B cell (primary cell): ENCODE data around the gene TRIP10. TPM values are rescaled to one million over a fixed set of nuclear protein-coding genes. Genes with fewer than 3 reads are reported as not detected.
"Not testable (repeated sequence)": the region's sequence is repeated elsewhere in the genome, so short reads cannot be mapped to it uniquely, and the experiment has no call there.

ENCODE experiments used
- ATAC-seq: fragments of 200-7000 bp; cut with Tn5 transposase; one replicate; pipeline ENCODE4 v1.10.0; 2021; ENCODE audit warnings: low read depth, mild to moderate bottlenecking, moderate number of reproducible peaks, moderate library complexity
- CTCF ChIA-PET: fragments of 350-600 bp; sonication (Branson Sonifier 250); formaldehyde crosslinking; loops from one replicate; lab custom pipeline; 2021; ENCODE audit warnings: antibody characterized with exemption, inconsistent platforms; lab: Charles Lee
- POLR2A ChIA-PET: fragments of 350-600 bp; sonication (Branson Sonifier 250); formaldehyde crosslinking; loops from one replicate; lab custom pipeline; 2021; ENCODE audit warnings: antibody characterized with exemption; lab: Charles Lee
- DNase-seq: peaks from one replicate; pipeline ENCODE4 v3.0.0; 2013
- H2AFZ ChIP-seq: 2 replicates; pipeline ENCODE4 v1.6.1; 2012; ENCODE audit warnings: mild to moderate bottlenecking, low read depth, low read length; ENCODE audit not compliant: insufficient read depth, poor library complexity, severe bottlenecking
- H3K27ac ChIP-seq, 2 donors: 1 replicate in 1 of 2; 2 replicates in 1 of 2; pipeline ENCODE4 v1.5.1; 2012 to 2013; ENCODE audit warnings: low read length in 2 of 2, mild to moderate bottlenecking in 2 of 2, moderate library complexity in 1 of 2
- H3K27me3 ChIP-seq, 4 experiments: fragments of 200-600 bp in 1 of 4; sonication (generic) in 1 of 4; replicated peaks in 1 of 4; 1 replicate in 2 of 4; 2 replicates in 2 of 4; pipeline versions ENCODE4 v1.6.1 to v1.7.0; 2013 to 2016; ENCODE audit warnings: low read length in 3 of 4, mild to moderate bottlenecking in 2 of 4, mixed read lengths in 1 of 4, moderate library complexity in 1 of 4; ENCODE audit not compliant: insufficient read depth in 4 of 4, control insufficient read depth in 3 of 4; ENCODE audit errors: control extremely low read depth in 1 of 4
- H3K36me3 ChIP-seq, 2 experiments: replicated peaks in 1 of 2; 1 replicate in 1 of 2; 2 replicates in 1 of 2; pipeline versions ENCODE4 v1.6.1 to v1.7.1; 2013; ENCODE audit warnings: low read length in 1 of 2; ENCODE audit not compliant: insufficient read depth in 2 of 2, control insufficient read depth in 1 of 2; ENCODE audit errors: control extremely low read depth in 1 of 2, extremely low read depth in 1 of 2
- H3K4me1 ChIP-seq, 2 donors: fragments of 200-600 bp in 1 of 2; sonication (generic) in 1 of 2; 1 replicate in 1 of 2; 2 replicates in 1 of 2; pipeline versions ENCODE4 v1.5.1 to v1.6.1; 2013 to 2017; ENCODE audit warnings: low read length in 2 of 2; ENCODE audit not compliant: control insufficient read depth in 2 of 2, insufficient read depth in 2 of 2
- H3K4me2 ChIP-seq: replicated peaks from 2 replicates; pipeline ENCODE3; 2012; ENCODE audit warnings: mild to moderate bottlenecking, low read depth, low read length; ENCODE audit not compliant: poor library complexity, severe bottlenecking
- H3K4me3 ChIP-seq, 5 experiments: fragments of 200-600 bp in 1 of 5; sonication (generic) in 1 of 5; 1 replicate in 3 of 5; 2 replicates in 2 of 5; pipeline versions ENCODE4 v1.5.1 to v1.7.0; 2011 to 2016; ENCODE audit warnings: low read length in 4 of 5, mild to moderate bottlenecking in 4 of 5, low read depth in 2 of 5, control low read depth in 1 of 5, moderate library complexity in 1 of 5; ENCODE audit not compliant: insufficient read depth in 1 of 5; ENCODE audit errors: control extremely low read depth in 1 of 5, extremely low read depth in 1 of 5
- H3K79me2 ChIP-seq: fragments of 200-600 bp; sonication (generic); one replicate; pipeline ENCODE4 v1.6.0; 2016; ENCODE audit warnings: low read length; ENCODE audit not compliant: control insufficient read depth, insufficient read depth
- H3K9ac ChIP-seq: fragments of 200-600 bp; sonication (generic); 2 replicates; pipeline ENCODE4 v1.6.1; 2017; ENCODE audit warnings: mild to moderate bottlenecking, low read length, moderate library complexity
- H3K9me3 ChIP-seq, 3 donors: one replicate each; pipeline versions ENCODE4 v1.6.1 to v1.7.1; 2013; ENCODE audit warnings: low read length in 2 of 3; ENCODE audit not compliant: control insufficient read depth in 2 of 3, insufficient read depth in 1 of 3; ENCODE audit errors: control extremely low read depth in 1 of 3
- H4K20me1 ChIP-seq: 2 replicates; pipeline ENCODE4 v1.6.0; 2012; ENCODE audit warnings: mild to moderate bottlenecking, low read length; ENCODE audit not compliant: insufficient read depth, control insufficient read depth, poor library complexity, severe bottlenecking
- H3K27ac Mint-ChIP-seq: one replicate; pipeline ENCODE4 v1.8.0; 2021; ENCODE audit warnings: mixed read lengths
- H3K27me3 Mint-ChIP-seq: one replicate; pipeline ENCODE4 v1.8.0; 2021; ENCODE audit warnings: mixed read lengths
- H3K4me1 Mint-ChIP-seq: one replicate; pipeline ENCODE4 v1.8.0; 2021; ENCODE audit warnings: mixed read lengths
- H3K4me3 Mint-ChIP-seq: one replicate; pipeline ENCODE4 v1.8.0; 2021; ENCODE audit warnings: mixed read lengths
- H3K9me3 Mint-ChIP-seq: one replicate; pipeline ENCODE4 v1.8.0; 2022; ENCODE audit warnings: mixed read lengths; ENCODE audit not compliant: insufficient read depth
- EZH2 ChIP-seq: IDR thresholded peaks from 2 replicates; pipeline ENCODE4 v1.6.1; 2012; ENCODE audit warnings: borderline replicate concordance, low read depth, mild to moderate bottlenecking, moderate library complexity, low read length; ENCODE audit not compliant: insufficient read depth, poor library complexity, severe bottlenecking
- WGBS: methylation state at CpG from one replicate; pipeline ENCODE4 v1.1.5; 2013; ENCODE audit warnings: missing lambda C conversion rate; ENCODE audit not compliant: insufficient coverage; 5-methylcytosine and 5-hydroxymethylcytosine counted together
- intact Hi-C: fragments of 100-400 bp; cut with micrococcal nuclease; formaldehyde crosslinking; loops from one replicate; pipeline ENCODE4 v1.10.0; 2022
- polyA plus RNA-seq: library from polyadenylated mRNA; depleted of rRNA; stranded (reverse); fragments of >200 nt; gene quantifications from 2 replicates; pipeline ENCODE4 v1.2.3, GENCODE V29; 2012
- total RNA-seq, 2 donors: library from RNA; stranded (reverse); fragments of 120-200 nt in 1 of 2; gene quantifications; 1 replicate in 1 of 2; 2 replicates in 1 of 2; pipeline versions ENCODE4 v1.2.3 to v1.2.4, GENCODE V29; 2013 to 2022
- TF ChIP-seq, protein P1 (sequence below): fragments of 200-600 bp; IDR thresholded peaks from one replicate; pipeline ENCODE4 v1.8.0; 2022; ENCODE audit warnings: antibody characterized with exemption, mild to moderate bottlenecking

TRIP10 gene
- total and polyA plus RNA-seq, 2 donors (not counting 1 experiment from before 2014, with no cell fraction given), result 5.9 to 42.7 TPM

DNA sequence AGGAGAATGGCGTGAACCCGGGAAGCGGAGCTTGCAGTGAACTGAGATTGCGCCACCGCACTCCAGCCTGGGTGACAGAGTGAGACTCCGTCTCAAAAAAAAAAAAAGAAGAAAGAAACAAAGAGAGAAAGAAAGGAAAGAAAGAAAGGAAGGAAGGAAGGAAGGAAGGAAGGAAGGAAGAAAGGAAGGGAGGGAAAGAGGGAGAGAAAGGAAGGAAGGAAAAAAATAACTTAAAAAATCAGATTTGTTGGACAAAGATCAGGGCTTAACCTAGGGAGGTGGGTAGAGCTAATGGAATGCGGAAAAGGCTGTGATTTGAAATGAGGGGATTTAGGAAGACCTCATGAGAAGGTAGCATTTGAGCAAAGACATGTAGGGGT is 32.2 kb downstream of the TRIP10 start:
- not testable (repeated sequence) for H3K9me3 ChIP-seq, H3K27me3 ChIP-seq, H3K9me3 Mint-ChIP-seq, H2AFZ ChIP-seq, ATAC-seq, H3K4me3 ChIP-seq, DNase-seq, H3K9ac ChIP-seq, H3K27me3 Mint-ChIP-seq
- CTCF ChIA-PET, result interaction anchor here (0.7 to 5.2 kb wide), 12 partner anchors 10 to 1028 kb away, joined by 3 to 57 read pairs (median 6); partner anchors contain the start of genes GPR108 and TRIP10
- H3K79me2 ChIP-seq, result peaks cover 50% of the 10 kb centered on the region
- peaks cover 1 to 18% of the 10 kb centered on the region in 2 experiments for H3K36me3 ChIP-seq
- intact Hi-C loops, result loop anchor here (1.0 to 10.0 kb wide), 5 partner anchors 18 to 573 kb away; partner anchors contain the start of genes ARHGEF18 and TRIP10
- peaks cover 34% of the 10 kb centered on the region for H4K20me1 ChIP-seq
- Mint-ChIP-seq H3K27ac (peak overlapping the region; percentile 95), H3K4me3 (peak overlapping the region; percentile 96), H3K4me1 (peaks cover 55% of the 10 kb centered on the region)
- WGBS, result 92% methylated on average over 6 of the region's 7 CpGs
- H3K4me1 ChIP-seq, result peaks cover 29 to 53% of the 10 kb centered on the region in 2 donors
- POLR2A ChIA-PET, result interaction anchor here (0.7 to 4.4 kb wide), 5 partner anchors 14 to 346 kb away, joined by 3 to 73 read pairs (median 12); partner anchors contain the start of genes GPR108 and TRIP10
- peak overlapping the region; percentile 89 for H3K4me2 ChIP-seq
- H3K27ac ChIP-seq, result peak overlapping the region; percentile 59 to 92

DNA sequence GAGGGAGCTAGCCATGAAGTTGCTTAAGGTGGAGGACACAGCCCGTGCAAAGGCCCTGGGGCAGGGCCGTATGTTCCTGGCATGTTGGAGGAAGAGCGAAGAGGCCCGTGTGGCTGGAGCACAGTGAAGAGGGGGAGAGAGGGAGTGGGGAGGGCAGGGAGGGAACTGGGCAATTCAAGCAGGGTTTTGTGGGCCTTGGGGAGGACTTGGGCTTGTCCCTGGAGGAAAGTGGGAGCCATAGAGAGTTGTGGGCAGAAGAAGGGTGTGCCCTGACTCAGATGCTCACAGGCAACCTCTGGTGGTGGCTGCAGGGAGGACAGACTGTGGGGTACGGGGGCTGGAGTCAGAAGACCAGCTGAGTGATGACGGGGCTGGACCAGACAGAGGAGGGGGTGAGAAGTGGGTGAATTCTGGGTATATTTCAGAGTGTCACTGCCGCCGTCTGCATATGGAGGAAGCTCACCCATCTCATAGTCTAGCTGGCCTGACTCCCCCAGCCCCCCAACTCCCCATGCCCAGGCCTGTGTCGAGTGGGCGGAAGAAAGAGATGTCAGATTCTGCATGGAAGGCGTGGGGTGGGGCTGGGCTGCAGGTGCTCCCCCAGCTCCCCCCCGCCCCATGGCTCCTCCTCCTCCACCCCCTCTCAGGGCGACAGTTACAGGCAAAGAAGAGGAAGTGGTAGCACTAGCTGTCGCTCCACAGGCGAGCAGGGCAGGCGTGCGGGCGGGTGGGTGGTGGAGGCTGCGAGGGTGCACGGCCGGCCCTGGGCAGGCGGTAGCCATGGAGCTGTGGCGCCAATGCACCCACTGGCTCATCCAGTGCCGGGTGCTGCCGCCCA is 32.8 kb downstream of the TRIP10 start, which contains the start of gene VAV1:
TSS of gene VAV1 (plus strand) at position 681 of the 838 bp plus-strand sequence. CDS start at position 781, 100 bp downstream.
- Mint-ChIP-seq H3K4me1 (peaks cover 55% of the 10 kb centered on the region), H3K9me3 (no peaks in the 10 kb centered on the region), H3K4me3 (peak within 1 kb of the TSS; percentile 96), H3K27ac (peak within 1 kb of the TSS; percentile 95), H3K27me3 (no peaks in the 10 kb centered on the region)
- intact Hi-C loops, result loop anchor here (1.0 to 10.0 kb wide), 5 partner anchors 19 to 573 kb away; partner anchors contain the start of genes ARHGEF18 and TRIP10
- Histone ChIP-seq H4K20me1 (peaks cover 40% of the 10 kb centered on the region), H3K9ac (peak within 1 kb of the TSS; percentile 94), H3K4me1 (peaks cover 30 to 50% of the 10 kb centered on the region in 2 donors), H2AFZ (peak within 1 kb of the TSS; percentile 59), H3K4me2 (peak within 1 kb of the TSS; percentile 89), H3K36me3 (peaks cover 1 to 24% of the 10 kb centered on the region in 2 experiments), H3K27me3 (no peaks in the 10 kb centered on the region), H3K27ac (peak within 1 kb of the TSS; percentile 59 to 92), H3K79me2 (peaks cover 54% of the 10 kb centered on the region), H3K4me3 (peak within 1 kb of the TSS; percentile 94 to 100 (median 95)), H3K9me3 (no peaks in the 10 kb centered on the region)
- ChIA-PET CTCF (interaction anchor here (0.7 to 5.2 kb wide), 14 partner anchors 9 to 554 kb away, joined by 3 to 57 read pairs (median 6); partner anchors contain the start of genes GPR108 and TRIP10), POLR2A (interaction anchor here (0.6 to 4.4 kb wide), 9 partner anchors 15 to 347 kb away, joined by 3 to 73 read pairs (median 6); partner anchors contain the start of genes GPR108 and TRIP10)
- peak; percentile 55 for ATAC-seq
- DNase-seq, result peak; percentile 94
- 14% methylated on average over 20 of the region's 25 CpGs for WGBS
- no peak for TF ChIP-seq EZH2
- TF ChIP-seq, protein P1, sequence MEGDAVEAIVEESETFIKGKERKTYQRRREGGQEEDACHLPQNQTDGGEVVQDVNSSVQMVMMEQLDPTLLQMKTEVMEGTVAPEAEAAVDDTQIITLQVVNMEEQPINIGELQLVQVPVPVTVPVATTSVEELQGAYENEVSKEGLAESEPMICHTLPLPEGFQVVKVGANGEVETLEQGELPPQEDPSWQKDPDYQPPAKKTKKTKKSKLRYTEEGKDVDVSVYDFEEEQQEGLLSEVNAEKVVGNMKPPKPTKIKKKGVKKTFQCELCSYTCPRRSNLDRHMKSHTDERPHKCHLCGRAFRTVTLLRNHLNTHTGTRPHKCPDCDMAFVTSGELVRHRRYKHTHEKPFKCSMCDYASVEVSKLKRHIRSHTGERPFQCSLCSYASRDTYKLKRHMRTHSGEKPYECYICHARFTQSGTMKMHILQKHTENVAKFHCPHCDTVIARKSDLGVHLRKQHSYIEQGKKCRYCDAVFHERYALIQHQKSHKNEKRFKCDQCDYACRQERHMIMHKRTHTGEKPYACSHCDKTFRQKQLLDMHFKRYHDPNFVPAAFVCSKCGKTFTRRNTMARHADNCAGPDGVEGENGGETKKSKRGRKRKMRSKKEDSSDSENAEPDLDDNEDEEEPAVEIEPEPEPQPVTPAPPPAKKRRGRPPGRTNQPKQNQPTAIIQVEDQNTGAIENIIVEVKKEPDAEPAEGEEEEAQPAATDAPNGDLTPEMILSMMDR, result peak; percentile 57
